Choroid plexus epithelial cell (primary cell): ENCODE data around the gene MKLN1.
A peak's percentile ranks its signal among the peaks of the same experiment; 100 is the strongest.

Experiments used
- DNase-seq: peaks from one replicate; pipeline ENCODE4 v3.0.0-alpha.2; 2010; ENCODE audit warnings: low read depth
- H3K4me3 ChIP-seq: 2 replicates; pipeline ENCODE4 v1.5.1; 2011; ENCODE audit warnings: low read depth, mild to moderate bottlenecking, control low read depth, low read length, moderate library complexity
- CTCF ChIP-seq: conservative IDR thresholded peaks from 2 replicates; pipeline ENCODE4 v1.5.1; 2011; ENCODE audit warnings: low read depth, mild to moderate bottlenecking, control low read depth, inconsistent platforms, low read length, moderate library complexity

Gene MKLN1

GRCh38 chr7:131487217-131487616 is 159.5 kb downstream of the MKLN1 start:
- DNase-seq, result no peak
- H3K4me3 ChIP-seq, result no peak overlapping the region
- no peak for TF ChIP-seq CTCF

GRCh38 chr7:131488361-131488760 is 160.7 kb downstream of the MKLN1 start:
- no peak overlapping the region for H3K4me3 ChIP-seq
- peak; percentile 53 for TF ChIP-seq CTCF
- peak; percentile 50 for DNase-seq

- TF ChIP-seq CTCF, result no peak
- DNase-seq, result no peak
- H3K4me3 ChIP-seq, result no peak overlapping the region
Observed at GRCh38 chr7:131489196-131489595, 161.5 kb downstream of the MKLN1 start.

- H3K4me3 ChIP-seq, result no peak overlapping the region
- TF ChIP-seq CTCF, result no peak
- no peak for DNase-seq
Observed at GRCh38 chr7:131489881-131490280, 162.2 kb downstream of the MKLN1 start.

- H3K4me3 ChIP-seq, result no peak overlapping the region
- DNase-seq, result no peak
- no peak for TF ChIP-seq CTCF
Observed at GRCh38 chr7:131493081-131493480, 165.4 kb downstream of the MKLN1 start.

GRCh38 chr7:131493581-131493980 is 165.9 kb downstream of the MKLN1 start:
- no peak for DNase-seq
- H3K4me3 ChIP-seq, result no peak overlapping the region
- no peak for TF ChIP-seq CTCF

GRCh38 chr7:131494182-131494581 is 166.5 kb downstream of the MKLN1 start:
- H3K4me3 ChIP-seq, result no peak overlapping the region
- DNase-seq, result no peak
- no peak for TF ChIP-seq CTCF
